NOMO-1 (cell line): ENCODE data around the gene IGSF11.

Experiments used
- DNase-seq, 2 experiments: peaks; one replicate each; lab custom pipeline; 2025; ENCODE audit not compliant: unreplicated experiment in 2 of 2; lab: John Stamatoyannopoulos, UW

Gene IGSF11

GRCh38 chr3:118951089-118951488 is 83.6 kb downstream of the IGSF11 start:
- DNase-seq: no peak

- DNase-seq: no peak
Measured at GRCh38 chr3:118949113-118949760, 85.4 kb downstream of the IGSF11 start.

GRCh38 chr3:118948146-118948545 is 86.5 kb downstream of the IGSF11 start:
- no peak for DNase-seq

GRCh38 chr3:118946449-118946848 is 88.2 kb downstream of the IGSF11 start:
- DNase-seq: no peak

GRCh38 chr3:118945834-118946233 is 88.8 kb downstream of the IGSF11 start:
- DNase-seq: no peak

- no peak for DNase-seq
Measured at GRCh38 chr3:118943597-118943996, 91.0 kb downstream of the IGSF11 start.

GRCh38 chr3:118942671-118943070 is 92.0 kb downstream of the IGSF11 start:
- no peak for DNase-seq

- DNase-seq: no peak
Measured at GRCh38 chr3:118942195-118942594, 92.5 kb downstream of the IGSF11 start.

GRCh38 chr3:118941236-118941635 is 93.4 kb downstream of the IGSF11 start:
- no peak for DNase-seq

- DNase-seq: no peak
Measured at GRCh38 chr3:118938183-118938961, 96.3 kb downstream of the IGSF11 start.

- DNase-seq: no peak
Measured at GRCh38 chr3:118936811-118937210, 97.8 kb downstream of the IGSF11 start.

GRCh38 chr3:118932822-118933558 is 101.7 kb downstream of the IGSF11 start:
- DNase-seq: no peak

GRCh38 chr3:118931996-118932395 is 102.7 kb downstream of the IGSF11 start:
- no peak for DNase-seq

- DNase-seq: no peak
Measured at GRCh38 chr3:118927449-118927848, 107.2 kb downstream of the IGSF11 start.

GRCh38 chr3:118912188-118912587 is 122.5 kb downstream of the IGSF11 start:
- no peak for DNase-seq

GRCh38 chr3:118910332-118910731 is 124.3 kb downstream of the IGSF11 start:
- no peak for DNase-seq

GRCh38 chr3:118909763-118910162 is 124.9 kb downstream of the IGSF11 start:
- no peak for DNase-seq

GRCh38 chr3:118907909-118908308 is 126.7 kb downstream of the IGSF11 start:
- DNase-seq: no peak

GRCh38 chr3:118900737-118901525 is 133.7 kb downstream of the IGSF11 start:
- no peak for DNase-seq

GRCh38 chr3:118890206-118890605 is 144.4 kb downstream of the IGSF11 start:
- DNase-seq: no peak

GRCh38 chr3:118889691-118890090 is 145.0 kb downstream of the IGSF11 start:
- no peak for DNase-seq
